Measurements from ENCODE around the gene C1QTNF7.

DNA sequence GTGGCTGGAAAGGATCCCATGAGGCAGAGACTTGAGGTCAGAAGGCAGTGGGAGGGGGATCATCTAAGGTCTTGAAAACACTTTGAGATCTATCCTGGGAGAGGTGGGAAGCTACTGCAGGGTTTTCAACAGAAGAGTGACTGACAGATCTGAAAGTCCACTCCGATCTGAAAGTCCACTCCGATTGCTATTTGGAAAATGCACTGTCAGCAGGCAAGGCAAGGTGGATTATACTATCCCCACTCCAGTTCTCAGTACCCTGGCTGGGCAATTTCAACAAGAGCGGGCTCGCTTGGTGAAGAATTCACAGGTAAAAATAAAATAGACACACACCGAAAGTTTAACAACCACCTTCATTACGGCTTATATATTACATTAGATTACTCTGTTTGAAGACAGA is 42.3 kb upstream of the C1QTNF7 start:
- no peak for TF ChIP-seq EP300 (IDR thresholded peaks at IDR 0.05)
- TF ChIP-seq, protein P1, sequence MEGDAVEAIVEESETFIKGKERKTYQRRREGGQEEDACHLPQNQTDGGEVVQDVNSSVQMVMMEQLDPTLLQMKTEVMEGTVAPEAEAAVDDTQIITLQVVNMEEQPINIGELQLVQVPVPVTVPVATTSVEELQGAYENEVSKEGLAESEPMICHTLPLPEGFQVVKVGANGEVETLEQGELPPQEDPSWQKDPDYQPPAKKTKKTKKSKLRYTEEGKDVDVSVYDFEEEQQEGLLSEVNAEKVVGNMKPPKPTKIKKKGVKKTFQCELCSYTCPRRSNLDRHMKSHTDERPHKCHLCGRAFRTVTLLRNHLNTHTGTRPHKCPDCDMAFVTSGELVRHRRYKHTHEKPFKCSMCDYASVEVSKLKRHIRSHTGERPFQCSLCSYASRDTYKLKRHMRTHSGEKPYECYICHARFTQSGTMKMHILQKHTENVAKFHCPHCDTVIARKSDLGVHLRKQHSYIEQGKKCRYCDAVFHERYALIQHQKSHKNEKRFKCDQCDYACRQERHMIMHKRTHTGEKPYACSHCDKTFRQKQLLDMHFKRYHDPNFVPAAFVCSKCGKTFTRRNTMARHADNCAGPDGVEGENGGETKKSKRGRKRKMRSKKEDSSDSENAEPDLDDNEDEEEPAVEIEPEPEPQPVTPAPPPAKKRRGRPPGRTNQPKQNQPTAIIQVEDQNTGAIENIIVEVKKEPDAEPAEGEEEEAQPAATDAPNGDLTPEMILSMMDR (IDR thresholded peaks at IDR 0.05), result no peak

Data from sigmoid colon (tissue), 4 donors.